GM23338 (cell line): ENCODE data around the gene ULK2. TPM values are rescaled to one million over a fixed set of nuclear protein-coding genes. Genes with fewer than 3 reads are reported as not detected.

ENCODE experiments used
- ATAC-seq: fragments of 200-7000 bp; cut with Tn5 transposase; 3 replicates; pipeline ENCODE4 v1.9.1; 2020
- DNase-seq: peaks from one replicate; pipeline ENCODE4 v3.0.0-alpha.2; 2015; ENCODE audit warnings: low spot score
- H2AFZ ChIP-seq: fragments of 200-600 bp; sonication (generic); 2 replicates; pipeline ENCODE4 v1.8.0; 2016; ENCODE audit warnings: antibody characterized with exemption, mild to moderate bottlenecking, moderate library complexity
- H3F3A ChIP-seq: fragments of 200-600 bp; sonication (generic); replicated peaks from 2 replicates; pipeline ENCODE4 v1.8.0; 2017; ENCODE audit warnings: antibody characterized with exemption, mixed run types, low read depth
- H3K27ac ChIP-seq: fragments of 200-600 bp; sonication (generic); 2 replicates; pipeline ENCODE4 v1.6.1; 2016; ENCODE audit warnings: low read depth
- H3K27me3 ChIP-seq: fragments of 200-600 bp; sonication (generic); 2 replicates; pipeline ENCODE4 v1.8.0; 2016; ENCODE audit warnings: mild to moderate bottlenecking, mixed run types, moderate library complexity; ENCODE audit not compliant: insufficient read depth
- H3K36me3 ChIP-seq: fragments of 200-600 bp; sonication (generic); 2 replicates; pipeline ENCODE4 v1.8.0; 2016; ENCODE audit warnings: mild to moderate bottlenecking; ENCODE audit not compliant: insufficient read depth
- H3K4me1 ChIP-seq: fragments of 200-600 bp; sonication (generic); 2 replicates; pipeline ENCODE4 v1.8.0; 2016; ENCODE audit warnings: mild to moderate bottlenecking, moderate library complexity; ENCODE audit not compliant: insufficient read depth
- H3K4me2 ChIP-seq: fragments of 200-600 bp; sonication (generic); 2 replicates; pipeline ENCODE4 v1.7.1; 2017; ENCODE audit warnings: mixed run types
- H3K4me3 ChIP-seq: fragments of 200-600 bp; sonication (generic); 2 replicates; pipeline ENCODE4 v1.6.1; 2016; ENCODE audit warnings: mixed run types
- H3K79me2 ChIP-seq: fragments of 200-600 bp; sonication (generic); replicated peaks from 2 replicates; pipeline ENCODE4 v1.8.0; 2017; ENCODE audit warnings: mild to moderate bottlenecking; ENCODE audit not compliant: insufficient read depth
- H3K9me2 ChIP-seq: fragments of 200-600 bp; sonication (generic); 2 replicates; pipeline ENCODE4 v1.8.0; 2017; ENCODE audit not compliant: insufficient read depth
- H4K20me1 ChIP-seq: fragments of 200-600 bp; sonication (generic); replicated peaks from 2 replicates; pipeline ENCODE4 v1.8.0; 2017; ENCODE audit warnings: mild to moderate bottlenecking; ENCODE audit not compliant: insufficient read depth
- H3K27ac Mint-ChIP-seq: 2 replicates; pipeline ENCODE4 v1.8.0; 2020; ENCODE audit warnings: inconsistent platforms, mild to moderate bottlenecking, moderate library complexity, mixed read lengths
- H3K27me3 Mint-ChIP-seq: 3 replicates; pipeline ENCODE4 v1.8.0; 2022; ENCODE audit warnings: low read depth, mild to moderate bottlenecking, moderate library complexity, mixed read lengths, inconsistent platforms; ENCODE audit not compliant: insufficient read depth, poor library complexity
- H3K36me3 Mint-ChIP-seq: 3 replicates; pipeline ENCODE4 v1.8.0; 2021; ENCODE audit warnings: low read depth, mild to moderate bottlenecking, inconsistent platforms, moderate library complexity, mixed read lengths
- H3K4me1 Mint-ChIP-seq: 3 replicates; pipeline ENCODE4 v1.8.0; 2020; ENCODE audit warnings: mild to moderate bottlenecking, inconsistent platforms, mixed read lengths
- H3K4me3 Mint-ChIP-seq: 3 replicates; pipeline ENCODE4 v1.8.0; 2021; ENCODE audit warnings: moderate library complexity, mild to moderate bottlenecking, inconsistent platforms, mixed read lengths
- H3K9me3 Mint-ChIP-seq: 3 replicates; pipeline ENCODE4 v1.8.0; 2020; ENCODE audit warnings: moderate library complexity, mild to moderate bottlenecking, inconsistent platforms, mixed read lengths
- ETS1 ChIP-seq: IDR thresholded peaks from 2 replicates; pipeline ENCODE4 v1.6.1; 2016; ENCODE audit warnings: antibody characterized with exemption
- EZH2 ChIP-seq: fragments of 200-600 bp; sonication (generic); IDR thresholded peaks from one replicate; pipeline ENCODE4 v1.8.0; 2017; ENCODE audit warnings: antibody characterized with exemption, mild to moderate bottlenecking, low read depth; ENCODE audit not compliant: unreplicated experiment
- JUNB ChIP-seq: IDR thresholded peaks from one replicate; pipeline ENCODE4 v1.6.1; 2016; ENCODE audit warnings: antibody characterized with exemption; ENCODE audit not compliant: unreplicated experiment
- NANOG ChIP-seq: IDR thresholded peaks from 2 replicates; pipeline ENCODE4 v1.6.1; 2016; ENCODE audit warnings: antibody characterized with exemption, borderline replicate concordance
- POLR2AphosphoS5 ChIP-seq: IDR thresholded peaks from 2 replicates; pipeline ENCODE4 v1.6.1; 2016; ENCODE audit warnings: antibody characterized with exemption, low read depth
- STAT1 ChIP-seq: IDR thresholded peaks from one replicate; pipeline ENCODE4 v1.6.1; 2016; ENCODE audit warnings: antibody characterized with exemption; ENCODE audit not compliant: unreplicated experiment
- ZNF114 ChIP-seq: fragments of 250-450 bp; sonication (Bioruptor Pico); IDR thresholded peaks from 2 replicates; pipeline ENCODE4 v1.5.0; 2020; ENCODE audit warnings: mild to moderate bottlenecking, moderate library complexity
- ZNF331 ChIP-seq: fragments of 250-450 bp; sonication (Bioruptor Pico); IDR thresholded peaks from 2 replicates; pipeline ENCODE4 v1.5.0; 2020; ENCODE audit warnings: low read depth, mild to moderate bottlenecking, moderate library complexity
- polyA plus RNA-seq: library from polyadenylated mRNA; unstranded; fragments of >200 nt; fragmentation: Nextera tagmentation; extraction: Ambion mirVana; gene quantifications from 2 replicates; pipeline ENCODE4 v1.2.1, GENCODE V29; 2016
- small RNA-seq: library from RNA; depleted of rRNA; stranded (forward); fragments of <200 nt; gene quantifications from one replicate; pipeline ENCODE3, GENCODE V24; 2014; ENCODE audit warnings: low replicate concordance
- total RNA-seq: library from RNA; depleted of rRNA; stranded (reverse); fragments of >200 nt; shearing (Covaris generic); gene quantifications from 2 replicates; pipeline ENCODE4 v1.2.3, GENCODE V29; 2014; rRNA removed
- TF ChIP-seq, protein P1 (sequence below), 2 experiments: fragments of 200-600 bp in 1 of 2; sonication (generic) in 1 of 2; conservative IDR thresholded peaks; 2 replicates each; pipeline versions ENCODE4 v1.5.1 to v1.6.1; 2016 to 2017; ENCODE audit warnings: antibody characterized with exemption in 2 of 2, low read depth in 2 of 2, mild to moderate bottlenecking in 2 of 2, moderate library complexity in 1 of 2
- TF ChIP-seq, protein P2 (sequence below): fragments of 250-450 bp; sonication (Bioruptor Pico); IDR thresholded peaks from 2 replicates; pipeline ENCODE4 v1.5.0; 2020; ENCODE audit warnings: mild to moderate bottlenecking, moderate library complexity

Gene ULK2
- total and polyA plus RNA-seq, 2 experiments from 2014 or later: 1.6 to 3.0 TPM

DNA sequence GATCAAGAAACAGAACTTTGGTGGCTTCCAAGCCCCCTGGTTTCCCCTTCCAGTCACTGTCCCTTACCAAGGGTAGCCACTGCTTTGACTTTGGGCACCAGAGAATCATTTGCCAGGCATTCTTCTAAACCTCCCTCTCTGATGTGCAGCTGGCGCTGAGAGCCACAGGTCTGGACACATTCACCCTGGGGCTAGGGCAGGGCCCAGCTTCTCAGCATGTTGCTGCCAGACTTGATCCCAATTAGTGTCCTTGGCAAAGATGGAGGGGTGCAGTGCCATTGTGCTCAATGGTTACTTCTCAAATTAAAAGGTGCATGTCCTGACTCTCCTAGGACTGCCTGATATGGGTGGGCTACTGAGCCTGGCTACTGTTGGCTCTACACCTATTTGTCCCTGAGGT lies 143.8 kb downstream of the ULK2 start:
- H3K27me3 ChIP-seq: no peaks in the 10 kb centered on the region
- no peak overlapping the region for H3K4me2 ChIP-seq
- Mint-ChIP-seq H3K9me3 (no peaks in the 10 kb centered on the region; the same call in 2 of the 3 replicates), H3K27me3 (peaks cover 7% of the 10 kb centered on the region), H3K4me3 (no peak overlapping the region), H3K4me1 (peaks cover 2% of the 10 kb centered on the region; the same call in 2 of the 3 replicates), H3K36me3 (no peaks in the 10 kb centered on the region; the same call in 2 of the 3 replicates), H3K27ac (no peak overlapping the region)
- ATAC-seq: no peak
- DNase-seq: no peak
- no peaks in the 10 kb centered on the region for H3K36me3 ChIP-seq
- no peak overlapping the region for H3K4me3 ChIP-seq
- H3F3A ChIP-seq: no peaks in the 10 kb centered on the region
- H3K4me1 ChIP-seq: no peaks in the 10 kb centered on the region
- H3K79me2 ChIP-seq: no peaks in the 10 kb centered on the region
- no peaks in the 10 kb centered on the region for H4K20me1 ChIP-seq
- TF ChIP-seq NANOG (no peak), EZH2 (no peak), ZNF114 (CRISPR knock-in tag) (no peak), ETS1 (no peak), ZNF331 (CRISPR knock-in tag) (no peak), STAT1 (no peak), JUNB (no peak), POLR2AphosphoS5 (no peak)
- TF ChIP-seq, protein P1, sequence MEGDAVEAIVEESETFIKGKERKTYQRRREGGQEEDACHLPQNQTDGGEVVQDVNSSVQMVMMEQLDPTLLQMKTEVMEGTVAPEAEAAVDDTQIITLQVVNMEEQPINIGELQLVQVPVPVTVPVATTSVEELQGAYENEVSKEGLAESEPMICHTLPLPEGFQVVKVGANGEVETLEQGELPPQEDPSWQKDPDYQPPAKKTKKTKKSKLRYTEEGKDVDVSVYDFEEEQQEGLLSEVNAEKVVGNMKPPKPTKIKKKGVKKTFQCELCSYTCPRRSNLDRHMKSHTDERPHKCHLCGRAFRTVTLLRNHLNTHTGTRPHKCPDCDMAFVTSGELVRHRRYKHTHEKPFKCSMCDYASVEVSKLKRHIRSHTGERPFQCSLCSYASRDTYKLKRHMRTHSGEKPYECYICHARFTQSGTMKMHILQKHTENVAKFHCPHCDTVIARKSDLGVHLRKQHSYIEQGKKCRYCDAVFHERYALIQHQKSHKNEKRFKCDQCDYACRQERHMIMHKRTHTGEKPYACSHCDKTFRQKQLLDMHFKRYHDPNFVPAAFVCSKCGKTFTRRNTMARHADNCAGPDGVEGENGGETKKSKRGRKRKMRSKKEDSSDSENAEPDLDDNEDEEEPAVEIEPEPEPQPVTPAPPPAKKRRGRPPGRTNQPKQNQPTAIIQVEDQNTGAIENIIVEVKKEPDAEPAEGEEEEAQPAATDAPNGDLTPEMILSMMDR (conservative IDR thresholded peaks at IDR 0.05; ENCODE audit: low read depth in 2 of 2): no peak
- TF ChIP-seq, protein P2, sequence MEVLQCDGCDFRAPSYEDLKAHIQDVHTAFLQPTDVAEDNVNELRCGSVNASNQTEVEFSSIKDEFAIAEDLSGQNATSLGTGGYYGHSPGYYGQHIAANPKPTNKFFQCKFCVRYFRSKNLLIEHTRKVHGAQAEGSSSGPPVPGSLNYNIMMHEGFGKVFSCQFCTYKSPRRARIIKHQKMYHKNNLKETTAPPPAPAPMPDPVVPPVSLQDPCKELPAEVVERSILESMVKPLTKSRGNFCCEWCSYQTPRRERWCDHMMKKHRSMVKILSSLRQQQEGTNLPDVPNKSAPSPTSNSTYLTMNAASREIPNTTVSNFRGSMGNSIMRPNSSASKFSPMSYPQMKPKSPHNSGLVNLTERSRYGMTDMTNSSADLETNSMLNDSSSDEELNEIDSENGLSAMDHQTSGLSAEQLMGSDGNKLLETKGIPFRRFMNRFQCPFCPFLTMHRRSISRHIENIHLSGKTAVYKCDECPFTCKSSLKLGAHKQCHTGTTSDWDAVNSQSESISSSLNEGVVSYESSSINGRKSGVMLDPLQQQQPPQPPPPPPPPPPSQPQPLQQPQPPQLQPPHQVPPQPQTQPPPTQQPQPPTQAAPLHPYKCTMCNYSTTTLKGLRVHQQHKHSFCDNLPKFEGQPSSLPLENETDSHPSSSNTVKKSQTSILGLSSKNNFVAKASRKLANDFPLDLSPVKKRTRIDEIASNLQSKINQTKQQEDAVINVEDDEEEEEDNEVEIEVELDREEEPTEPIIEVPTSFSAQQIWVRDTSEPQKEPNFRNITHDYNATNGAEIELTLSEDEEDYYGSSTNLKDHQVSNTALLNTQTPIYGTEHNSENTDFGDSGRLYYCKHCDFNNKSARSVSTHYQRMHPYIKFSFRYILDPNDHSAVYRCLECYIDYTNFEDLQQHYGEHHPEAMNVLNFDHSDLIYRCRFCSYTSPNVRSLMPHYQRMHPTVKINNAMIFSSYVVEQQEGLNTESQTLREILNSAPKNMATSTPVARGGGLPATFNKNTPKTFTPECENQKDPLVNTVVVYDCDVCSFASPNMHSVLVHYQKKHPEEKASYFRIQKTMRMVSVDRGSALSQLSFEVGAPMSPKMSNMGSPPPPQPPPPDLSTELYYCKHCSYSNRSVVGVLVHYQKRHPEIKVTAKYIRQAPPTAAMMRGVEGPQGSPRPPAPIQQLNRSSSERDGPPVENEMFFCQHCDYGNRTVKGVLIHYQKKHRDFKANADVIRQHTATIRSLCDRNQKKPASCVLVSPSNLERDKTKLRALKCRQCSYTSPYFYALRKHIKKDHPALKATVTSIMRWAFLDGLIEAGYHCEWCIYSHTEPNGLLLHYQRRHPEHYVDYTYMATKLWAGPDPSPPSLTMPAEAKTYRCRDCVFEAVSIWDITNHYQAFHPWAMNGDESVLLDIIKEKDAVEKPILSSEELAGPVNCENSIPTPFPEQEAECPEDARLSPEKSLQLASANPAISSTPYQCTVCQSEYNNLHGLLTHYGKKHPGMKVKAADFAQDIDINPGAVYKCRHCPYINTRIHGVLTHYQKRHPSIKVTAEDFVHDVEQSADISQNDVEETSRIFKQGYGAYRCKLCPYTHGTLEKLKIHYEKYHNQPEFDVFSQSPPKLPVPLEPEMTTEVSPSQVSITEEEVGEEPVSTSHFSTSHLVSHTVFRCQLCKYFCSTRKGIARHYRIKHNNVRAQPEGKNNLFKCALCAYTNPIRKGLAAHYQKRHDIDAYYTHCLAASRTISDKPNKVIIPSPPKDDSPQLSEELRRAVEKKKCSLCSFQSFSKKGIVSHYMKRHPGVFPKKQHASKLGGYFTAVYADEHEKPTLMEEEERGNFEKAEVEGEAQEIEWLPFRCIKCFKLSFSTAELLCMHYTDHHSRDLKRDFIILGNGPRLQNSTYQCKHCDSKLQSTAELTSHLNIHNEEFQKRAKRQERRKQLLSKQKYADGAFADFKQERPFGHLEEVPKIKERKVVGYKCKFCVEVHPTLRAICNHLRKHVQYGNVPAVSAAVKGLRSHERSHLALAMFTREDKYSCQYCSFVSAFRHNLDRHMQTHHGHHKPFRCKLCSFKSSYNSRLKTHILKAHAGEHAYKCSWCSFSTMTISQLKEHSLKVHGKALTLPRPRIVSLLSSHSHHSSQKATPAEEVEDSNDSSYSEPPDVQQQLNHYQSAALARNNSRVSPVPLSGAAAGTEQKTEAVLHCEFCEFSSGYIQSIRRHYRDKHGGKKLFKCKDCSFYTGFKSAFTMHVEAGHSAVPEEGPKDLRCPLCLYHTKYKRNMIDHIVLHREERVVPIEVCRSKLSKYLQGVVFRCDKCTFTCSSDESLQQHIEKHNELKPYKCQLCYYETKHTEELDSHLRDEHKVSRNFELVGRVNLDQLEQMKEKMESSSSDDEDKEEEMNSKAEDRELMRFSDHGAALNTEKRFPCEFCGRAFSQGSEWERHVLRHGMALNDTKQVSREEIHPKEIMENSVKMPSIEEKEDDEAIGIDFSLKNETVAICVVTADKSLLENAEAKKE (CRISPR knock-in tag): no peak
- no peak overlapping the region for H3K27ac ChIP-seq
- no peak overlapping the region for H2AFZ ChIP-seq
- no peaks in the 10 kb centered on the region for H3K9me2 ChIP-seq

Small RNA genes within 50 kb of the gene (small RNA-seq; reads per million reads assigned to genes)
- gene AC015726.2: not detected

Other genes with a start within 250 kb of the ULK2 start
- 130 and 159 TPM in 2 replicates for gene ALDH3A2, start 219.2 kb downstream of the ULK2 start, total RNA-seq
- 31.3 TPM in 2 replicates for gene ALDH3A2, start 219.2 kb downstream of the ULK2 start, polyA plus RNA-seq
- not detected in 2 replicates for gene SLC47A2, start 151.4 kb downstream of the ULK2 start, total RNA-seq
- 0.19 TPM in 1 of 2 replicates, not detected in the other for gene SLC47A2, start 151.4 kb downstream of the ULK2 start, polyA plus RNA-seq
- gene ALDH3A1, start 119.6 kb downstream of the ULK2 start, total RNA-seq: 0.17 and 1.0 TPM in 2 replicates
- gene ALDH3A1, start 119.6 kb downstream of the ULK2 start, polyA plus RNA-seq: 0.21 and 0.23 TPM in 2 replicates
- 17.3 and 25.9 TPM in 2 replicates for gene AKAP10, start 109.9 kb upstream of the ULK2 start, total RNA-seq
- 14.7 and 16.7 TPM in 2 replicates for gene AKAP10, start 109.9 kb upstream of the ULK2 start, polyA plus RNA-seq
- gene SPECC1, start 141.4 kb upstream of the ULK2 start, total RNA-seq: 89.8 and 101 TPM in 2 replicates
- 41.5 and 42.6 TPM in 2 replicates for gene SPECC1, start 141.4 kb upstream of the ULK2 start, polyA plus RNA-seq